8988T (cell line): ENCODE measurements around the gene TBC1D17.

Experiments
- DNase-seq: peaks from one replicate; pipeline ENCODE4 v3.0.0; 2011

Gene TBC1D17

DNA sequence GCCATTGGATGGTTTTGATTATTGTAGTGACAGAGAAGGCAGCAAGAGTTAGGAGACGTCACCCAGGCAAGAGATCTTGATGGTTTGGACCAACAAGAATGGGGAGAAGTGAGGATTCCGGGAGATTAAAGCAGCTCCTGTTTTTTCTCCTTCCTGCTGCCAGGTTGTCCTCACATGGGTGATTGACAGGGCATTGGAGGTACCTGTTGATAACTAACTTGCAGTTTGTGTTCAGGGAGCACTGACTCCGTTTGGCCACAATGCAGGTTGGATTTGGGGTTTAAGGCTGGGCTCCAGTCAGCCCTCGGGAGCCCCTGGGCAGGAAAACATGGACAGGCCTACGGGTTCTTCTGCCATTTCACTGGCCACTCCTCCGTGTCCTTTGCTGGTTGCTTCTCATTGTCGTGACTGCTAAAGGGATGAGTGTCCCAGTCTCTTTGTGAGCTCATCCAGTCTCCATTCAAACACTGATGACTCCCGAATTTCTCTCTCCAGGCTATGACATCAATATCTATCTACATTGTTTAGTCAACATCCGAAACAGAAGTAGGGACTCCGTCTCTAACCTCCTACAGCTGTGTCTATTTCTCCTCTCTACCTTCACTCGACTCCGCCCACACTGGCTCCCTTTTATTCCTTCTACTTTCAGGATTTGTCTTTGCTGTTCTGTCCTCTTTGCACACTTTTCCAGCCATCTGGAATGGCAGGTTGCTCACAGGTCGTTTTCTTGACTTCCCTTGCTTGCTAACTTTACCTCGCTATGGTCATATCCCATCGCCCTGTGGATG lies 27.9 kb upstream of the TBC1D17 start:
- DNase-seq: no peak

- no peak for DNase-seq
Observed at GRCh38 chr19:49850221-49850486, 27.3 kb upstream of the TBC1D17 start.

DNA sequence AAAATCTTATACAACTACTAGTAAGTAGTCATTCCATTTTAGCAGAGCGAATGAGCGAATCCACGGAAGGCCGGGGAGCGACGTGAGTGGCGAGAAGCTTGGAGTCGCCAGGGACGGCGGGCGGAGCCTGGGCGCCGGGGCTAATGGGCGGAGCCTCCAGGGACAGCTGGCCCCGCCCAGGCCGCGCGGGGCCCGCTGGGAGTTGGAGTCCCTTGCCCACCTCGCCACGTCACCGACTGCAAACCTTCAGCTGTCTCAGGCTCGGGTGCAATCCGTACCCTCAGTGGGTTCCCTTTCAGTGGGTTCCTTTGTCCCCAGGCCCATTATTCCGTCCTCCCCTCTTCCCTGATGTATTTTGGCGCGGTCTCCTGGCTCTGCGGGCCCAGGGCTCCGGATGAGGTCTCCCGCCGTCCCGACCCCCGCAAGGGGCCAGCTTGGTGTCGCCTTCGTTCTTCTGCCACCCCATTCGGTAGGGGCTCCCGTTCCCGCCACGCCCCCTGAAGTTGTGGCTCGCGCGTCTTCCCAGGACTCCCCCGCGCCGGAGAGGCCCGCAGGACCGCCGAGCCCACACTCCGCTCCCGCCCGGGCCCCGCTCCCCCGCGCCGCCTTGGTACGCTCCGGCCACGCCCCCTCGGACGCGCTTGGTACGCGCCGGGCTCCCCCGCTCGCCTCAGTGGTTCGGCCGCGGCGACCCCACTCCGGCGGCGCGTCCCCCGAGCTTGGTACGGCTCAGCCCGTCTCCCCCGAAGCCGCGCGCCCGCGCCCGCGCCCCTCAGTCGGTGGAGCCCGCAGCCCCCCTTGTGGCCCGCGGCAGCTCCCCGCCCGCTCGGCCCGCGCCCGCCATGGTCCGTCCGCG lies 26.8 kb upstream of the TBC1D17 start, which contains the start of gene PTOV1:
TSS of gene PTOV1 (plus strand) at position 673 of the 856 bp plus-strand sequence.
- peak; percentile 94 for DNase-seq

DNA sequence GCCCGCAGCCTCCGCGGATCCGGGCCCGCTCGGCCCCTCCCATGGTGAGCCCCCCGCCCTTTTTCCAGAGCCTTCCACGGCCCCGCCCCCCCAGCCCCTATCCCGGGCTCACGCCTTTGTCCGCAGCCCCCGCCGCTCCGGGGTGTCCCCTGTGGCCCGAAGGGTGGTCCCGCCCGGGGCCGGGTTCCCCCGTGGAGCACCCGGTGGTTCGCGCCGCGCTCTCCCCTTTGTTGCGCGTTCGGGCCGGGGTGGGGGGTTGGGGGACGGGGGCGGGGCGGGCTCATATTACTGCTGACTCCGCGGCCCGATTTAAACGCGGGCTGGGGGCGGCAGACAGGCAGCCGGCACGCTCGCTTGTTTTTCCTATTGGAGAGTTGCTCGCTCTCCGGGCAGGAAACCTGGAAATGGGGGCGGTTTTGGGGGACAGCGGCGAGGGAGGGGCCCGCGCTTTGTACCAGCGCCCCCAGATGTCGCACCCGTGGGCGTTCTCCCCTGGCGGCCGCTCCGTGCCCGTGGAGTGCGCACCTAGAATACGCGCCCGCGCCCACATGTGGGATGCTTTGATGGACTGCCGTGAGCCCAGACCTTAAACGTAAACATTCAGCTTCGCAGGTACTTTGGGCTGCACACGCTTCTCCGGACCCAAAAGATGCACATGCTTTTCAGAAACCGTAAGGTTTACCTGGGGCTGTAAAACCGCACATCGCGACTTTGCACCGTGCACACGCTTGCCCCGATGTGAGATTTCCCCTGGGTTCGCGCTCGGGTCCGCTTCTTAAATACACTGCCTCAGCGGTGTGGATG lies 25.8 kb upstream of the TBC1D17 start:
- DNase-seq: no peak

DNA sequence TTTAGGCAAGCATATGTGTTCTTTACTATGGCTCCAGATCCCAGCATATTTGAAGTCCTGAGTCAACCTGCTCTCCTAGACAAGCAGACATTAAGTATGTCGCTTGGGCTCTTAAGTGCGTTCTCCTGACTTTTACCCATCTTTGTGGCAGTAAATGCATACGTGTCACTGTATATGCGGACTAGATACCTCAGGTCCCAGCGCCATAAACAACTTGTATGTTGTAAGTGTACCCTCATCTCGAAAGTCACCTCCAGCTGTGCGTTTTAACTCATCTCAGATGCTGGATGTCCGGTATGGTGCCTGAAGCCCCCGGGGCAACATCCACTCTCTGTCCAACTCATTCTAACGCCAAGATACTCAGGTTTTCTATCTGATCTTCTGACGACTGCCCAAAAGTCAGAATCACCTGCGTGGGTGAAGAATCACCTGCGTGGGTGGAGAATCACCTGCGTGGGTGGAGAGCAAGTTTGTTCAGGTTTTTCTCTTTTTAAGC lies 24.8 kb upstream of the TBC1D17 start:
- no peak for DNase-seq

GRCh38 chr19:49853852-49854377 lies 23.6 kb upstream of the TBC1D17 start:
- DNase-seq: no peak

DNA sequence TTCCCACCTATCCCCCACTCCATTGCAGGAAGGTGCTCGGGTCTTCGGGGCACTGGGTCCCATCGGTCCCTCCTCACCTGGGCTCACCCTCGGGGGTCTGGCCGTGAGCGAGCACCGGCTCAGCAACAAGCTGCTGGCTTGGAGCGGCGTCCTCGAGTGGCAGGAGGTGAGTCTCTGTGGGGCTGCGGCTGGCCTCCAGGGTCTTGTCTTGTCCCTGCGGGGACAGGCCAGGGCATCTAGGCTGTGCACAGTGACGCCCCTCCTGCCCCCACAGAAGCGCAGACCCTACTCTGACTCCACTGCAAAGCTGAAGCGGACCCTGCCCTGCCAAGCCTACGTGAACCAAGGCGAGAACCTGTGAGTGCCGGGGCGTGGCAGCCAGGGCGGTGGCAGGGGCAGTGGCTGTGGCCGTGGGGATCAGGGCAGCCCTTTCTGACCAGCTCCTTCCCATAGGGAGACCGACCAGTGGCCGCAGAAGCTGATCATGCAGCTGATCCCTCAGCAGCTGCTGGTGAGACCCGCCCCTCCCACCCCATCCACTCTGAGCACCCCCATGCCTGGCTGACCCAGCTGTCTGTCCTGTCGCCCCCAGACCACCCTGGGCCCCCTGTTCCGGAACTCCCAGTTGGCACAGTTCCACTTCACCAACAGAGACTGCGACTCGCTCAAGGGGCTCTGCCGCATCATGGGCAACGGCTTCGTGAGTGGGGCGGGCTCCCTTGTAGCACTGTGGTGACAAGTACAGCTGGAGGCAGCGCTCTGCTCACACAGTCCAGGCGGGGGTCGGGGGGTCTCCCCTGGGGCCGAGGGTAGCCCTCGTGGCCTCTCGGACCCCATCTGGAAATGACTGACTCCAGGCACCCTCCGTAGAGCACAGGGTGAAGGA lies 22.9 kb upstream of the TBC1D17 start:
- DNase-seq: no peak

DNA sequence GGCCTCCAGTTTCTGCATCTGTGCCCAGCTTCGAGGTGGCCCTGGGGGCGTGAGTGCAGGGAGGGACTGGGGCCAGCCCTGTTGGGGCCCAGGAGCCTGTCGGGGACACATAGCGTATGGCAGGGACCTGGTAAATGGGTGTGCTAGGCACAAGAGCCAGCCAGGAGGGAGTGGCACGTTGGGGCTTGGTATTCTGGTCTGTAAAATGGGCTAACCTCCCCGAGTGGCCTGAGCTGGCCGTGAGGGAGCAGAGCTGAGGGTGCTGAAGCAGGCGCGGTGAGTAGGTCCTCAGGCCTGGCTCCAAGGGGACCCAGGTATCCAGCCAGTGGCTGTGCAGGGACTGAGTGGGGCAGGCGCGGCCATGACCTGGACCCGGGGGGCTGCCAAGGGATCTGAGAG lies 22.2 kb upstream of the TBC1D17 start:
- DNase-seq: no peak

- no peak for DNase-seq
Observed at GRCh38 chr19:49855676-49856573, 21.6 kb upstream of the TBC1D17 start.

DNA sequence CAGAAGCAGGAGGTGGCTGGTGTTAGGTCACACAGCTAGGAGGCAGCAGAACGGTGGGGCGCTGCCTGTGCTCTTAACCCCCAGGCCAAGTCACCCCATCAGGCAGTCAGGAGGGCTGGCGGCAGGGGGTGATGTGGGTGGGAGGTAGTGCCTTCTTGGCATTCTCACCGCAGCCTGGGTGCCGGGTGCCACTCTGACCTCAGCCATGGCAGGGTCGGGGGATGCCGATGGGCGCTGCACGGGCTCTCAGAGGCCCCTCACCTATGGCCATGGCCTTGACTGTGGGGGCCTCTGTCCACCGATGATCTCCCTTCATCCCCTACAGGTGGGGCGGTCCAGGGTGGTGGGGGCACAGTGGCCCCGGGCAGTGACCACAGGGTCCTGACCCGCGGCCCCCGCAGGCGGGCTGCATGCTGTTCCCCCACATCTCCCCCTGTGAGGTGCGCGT lies 20.9 kb upstream of the TBC1D17 start:
- DNase-seq: no peak

DNA sequence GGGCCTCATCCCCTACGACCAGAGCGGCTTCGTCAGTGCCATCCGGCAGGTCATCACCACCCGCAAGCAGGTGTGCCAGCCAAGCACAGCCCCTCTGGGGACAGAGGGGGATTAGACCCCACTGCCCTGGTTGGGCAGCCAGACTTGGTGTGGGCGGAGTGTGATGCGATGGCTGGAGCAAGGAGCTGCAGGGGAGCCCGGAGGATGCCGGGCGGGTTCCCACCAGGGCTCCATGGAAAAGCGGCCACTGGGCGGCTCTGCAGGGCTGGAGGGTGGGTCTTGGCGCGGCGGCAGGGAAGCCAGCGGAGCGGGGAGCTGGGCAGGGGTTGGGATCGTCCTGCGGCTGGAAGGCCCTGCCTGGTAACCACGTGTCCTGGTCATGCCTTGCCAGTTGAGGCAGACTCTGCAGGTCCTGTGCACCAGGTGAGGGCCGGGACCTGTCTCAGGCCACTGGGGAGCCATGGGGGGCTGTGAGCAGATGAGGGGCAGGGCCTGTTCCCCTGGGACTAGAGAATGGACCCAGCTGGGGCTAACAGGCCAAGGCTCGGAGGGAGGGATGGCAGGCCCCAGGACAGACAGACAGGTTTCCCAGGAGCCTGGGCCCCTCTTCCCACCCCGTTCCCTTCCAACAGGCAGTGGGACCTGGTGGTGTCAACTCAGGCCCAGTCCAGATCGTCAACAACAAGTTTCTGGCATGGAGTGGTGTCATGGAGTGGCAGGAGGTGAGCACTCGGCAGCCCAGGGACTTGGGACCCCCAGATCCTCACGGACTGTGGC lies 20.3 kb upstream of the TBC1D17 start:
- no peak for DNase-seq

GRCh38 chr19:49857838-49858087 lies 19.7 kb upstream of the TBC1D17 start:
- no peak for DNase-seq

- no peak for DNase-seq
Observed at GRCh38 chr19:49858088-49858985, 19.2 kb upstream of the TBC1D17 start.

DNA sequence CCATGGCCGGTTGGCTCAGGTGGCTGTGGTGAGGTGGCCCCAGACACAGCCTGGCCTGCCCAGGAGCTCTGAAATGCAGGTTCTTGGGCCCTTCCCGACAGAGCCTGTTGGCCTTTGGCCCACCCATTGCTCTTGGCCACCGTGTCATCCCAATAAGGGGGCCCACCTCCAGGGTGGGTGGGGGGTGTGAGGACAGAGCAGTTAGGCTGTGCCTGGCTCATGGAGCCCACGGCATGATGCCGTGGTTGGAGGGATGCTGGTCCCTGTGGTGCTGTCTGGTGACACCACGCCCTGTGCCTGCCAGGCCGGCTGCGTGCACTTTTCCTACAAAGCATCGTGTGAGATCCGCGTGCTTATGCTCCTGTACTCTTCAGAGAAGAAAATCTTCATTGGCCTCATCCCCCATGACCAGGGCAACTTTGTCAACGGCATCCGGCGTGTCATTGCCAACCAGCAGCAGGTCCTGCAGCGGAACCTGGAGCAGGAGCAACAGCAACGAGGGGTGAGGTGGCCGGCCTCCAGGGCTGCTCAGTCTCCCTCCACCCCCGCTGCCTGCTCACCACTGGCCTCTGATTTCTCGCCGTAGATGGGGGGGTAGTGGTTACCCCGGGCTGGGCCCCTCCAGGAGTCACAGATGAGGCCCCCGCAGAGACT lies 17.7 kb upstream of the TBC1D17 start:
- DNase-seq: no peak

DNA sequence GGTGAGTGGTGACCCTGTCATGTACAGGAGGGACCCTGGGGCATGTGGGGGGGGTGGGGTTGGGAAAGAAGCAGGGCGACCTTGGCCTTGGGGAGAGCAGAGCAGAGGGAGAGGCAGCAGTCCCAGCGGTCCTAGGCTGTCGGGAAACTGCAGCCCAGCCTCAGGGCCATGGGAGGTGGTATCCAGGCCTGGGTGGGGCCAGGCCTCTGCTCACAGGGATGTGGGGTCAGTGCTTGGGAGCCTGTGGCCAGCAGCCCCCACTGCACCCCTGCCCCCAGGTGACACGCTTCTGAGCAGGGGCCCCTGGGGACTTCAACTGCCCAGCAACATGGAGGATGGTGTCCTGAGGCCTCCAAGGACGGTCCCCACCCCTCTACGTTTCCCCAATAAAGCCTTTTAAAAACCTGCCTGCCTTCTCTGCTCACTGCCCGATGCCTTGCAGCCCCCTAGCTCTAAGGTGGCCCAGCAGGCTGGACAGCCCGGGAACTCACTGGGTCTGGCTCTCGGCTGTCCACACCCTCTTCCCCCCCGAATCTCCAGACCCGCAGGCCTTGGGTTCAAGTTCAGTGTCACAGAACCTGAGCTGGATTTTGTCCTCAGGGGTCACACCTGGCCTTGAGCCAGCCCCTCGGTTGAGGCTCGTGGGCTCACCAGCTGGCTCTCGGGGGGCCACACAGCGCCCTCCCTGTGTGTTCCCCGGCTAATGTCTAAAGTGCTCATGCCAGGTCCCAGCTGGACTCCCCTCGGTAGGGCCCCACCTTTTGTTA lies 17.0 kb upstream of the TBC1D17 start:
- no peak for DNase-seq

DNA sequence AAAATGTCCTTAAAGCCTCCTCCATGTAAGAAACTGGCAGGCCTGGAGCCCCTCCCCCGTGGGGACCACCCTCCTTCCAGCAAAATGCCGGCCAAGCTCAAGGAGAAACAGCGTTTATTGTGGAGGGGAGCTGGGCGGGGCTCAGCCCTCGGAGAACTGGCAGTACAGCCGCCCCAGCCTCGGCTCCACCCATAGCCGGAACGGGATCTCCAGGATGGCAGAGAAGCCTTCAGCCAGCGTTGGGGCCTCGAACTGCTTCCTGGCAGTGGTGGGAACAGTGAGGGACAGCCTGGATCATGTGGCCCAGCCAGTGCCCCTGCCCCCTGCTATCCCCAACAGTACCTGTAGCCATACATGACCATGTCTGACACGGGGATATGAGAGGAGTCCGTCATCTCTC lies 16.4 kb upstream of the TBC1D17 start:
- DNase-seq: peak; percentile 54

GRCh38 chr19:49861541-49862378 lies 15.7 kb upstream of the TBC1D17 start:
- DNase-seq: no peak
